GM12878 (cell line): ENCODE data around the gene GGA2. TPM values are rescaled to one million over a fixed set of nuclear protein-coding genes. Genes with fewer than 3 reads are reported as not detected.

ENCODE experiments used
- ATAC-seq: fragments of 200-7000 bp; cut with Tn5 transposase; 3 replicates; pipeline ENCODE4 v1.9.1; 2020; ENCODE audit warnings: mild to moderate bottlenecking, moderate library complexity
- BruUV-seq: library from RNA; stranded (reverse); fragments of 400-500 nt; replicated peaks from 2 replicates; lab custom pipeline; 2021; lab: Mats Ljungman, UMichigan
- CTCF ChIA-PET: fragments of 300-600 bp; sonication (Branson Sonifier 250); formaldehyde crosslinking; extraction: SDS; loops from one replicate; lab custom pipeline; 2021; ENCODE audit warnings: inconsistent platforms; lab: Yijun Ruan, JAX
- POLR2A ChIA-PET: fragments of 350-600 bp; formaldehyde crosslinking; extraction: SDS; loops from one replicate; lab custom pipeline; 2021; ENCODE audit warnings: inconsistent platforms; lab: Charles Lee
- RAD21 ChIA-PET: fragments of 300-600 bp; sonication (Branson Sonifier 250); formaldehyde crosslinking; loops from one replicate; lab custom pipeline; 2023; ENCODE audit warnings: antibody characterized with exemption; ENCODE audit not compliant: unreplicated experiment; lab: Charles Lee
- SMC1A ChIA-PET: fragments of 300-600 bp; sonication (Branson Sonifier 250); formaldehyde crosslinking; loops from one replicate; lab custom pipeline; 2023; ENCODE audit not compliant: unreplicated experiment, uncharacterized antibody; lab: Charles Lee
- DNase-seq: peaks from one replicate; pipeline ENCODE4 v3.0.0-alpha.2; 2011; ENCODE audit warnings: low read depth, low spot score
- FAIRE-seq: peaks from 3 replicates; lab custom pipeline; 2011; peaks lifted over from hg19 to GRCh38; lab: Jason Lieb, UNC
- H2AFZ ChIP-seq: 2 replicates; pipeline ENCODE4 v1.6.0; 2011; ENCODE audit warnings: low read depth, low read length, control low read depth; ENCODE audit not compliant: control insufficient read depth
- H3K27ac ChIP-seq: 2 replicates; pipeline ENCODE4 v1.5.1; 2011; ENCODE audit warnings: control low read depth; ENCODE audit not compliant: control insufficient read depth, insufficient read depth
- H3K27me3 ChIP-seq, 2 experiments: replicated peaks in 1 of 2; 2 replicates each; pipeline versions ENCODE4 v1.6.0 to v1.6.1; 2011; ENCODE audit warnings: low read length in 1 of 2; ENCODE audit not compliant: control insufficient read depth in 2 of 2, insufficient read depth in 2 of 2
- H3K36me3 ChIP-seq, 2 experiments: 2 replicates each; pipeline ENCODE4 v1.5.1; 2011; ENCODE audit warnings: low read length in 1 of 2; ENCODE audit not compliant: control insufficient read depth in 2 of 2, insufficient read depth in 2 of 2
- H3K4me1 ChIP-seq: 2 replicates; pipeline ENCODE4 v1.6.1; 2011; ENCODE audit warnings: mild to moderate bottlenecking, low read length, moderate library complexity, mixed read lengths; ENCODE audit not compliant: control insufficient read depth, insufficient read depth
- H3K4me2 ChIP-seq: 2 replicates; pipeline ENCODE4 v1.6.0; 2011; ENCODE audit warnings: control low read depth; ENCODE audit not compliant: control insufficient read depth, insufficient read depth
- H3K4me3 ChIP-seq: fragments of 200-600 bp; sonication (generic); 2 replicates; pipeline ENCODE4 v1.5.1; 2016
- H3K79me2 ChIP-seq: 2 replicates; pipeline ENCODE4 v1.6.0; 2011; ENCODE audit warnings: low read length; ENCODE audit not compliant: control insufficient read depth, insufficient read depth
- H3K9ac ChIP-seq: 2 replicates; pipeline ENCODE4 v1.8.0; 2011; ENCODE audit warnings: low read length, control low read depth, mixed read lengths; ENCODE audit not compliant: control insufficient read depth, insufficient read depth
- H3K9me3 ChIP-seq: replicated peaks from 3 replicates; pipeline ENCODE4 v1.5.1; 2011; ENCODE audit warnings: mild to moderate bottlenecking, low read length; ENCODE audit not compliant: control insufficient read depth, insufficient read depth
- H4K20me1 ChIP-seq: 2 replicates; pipeline ENCODE4 v1.6.0; 2011; ENCODE audit not compliant: control insufficient read depth, insufficient read depth
- CBX5 ChIP-seq: sonication (generic); IDR thresholded peaks from 2 replicates; pipeline ENCODE4 v1.6.1; 2016; ENCODE audit warnings: low read depth, moderate library complexity, mild to moderate bottlenecking, inconsistent platforms
- EGR1 ChIP-seq, 2 experiments: IDR thresholded peaks; 1 replicate in 1 of 2; 2 replicates in 1 of 2; pipeline ENCODE4 v1.6.1; 2011 to 2012; ENCODE audit warnings: low read depth in 2 of 2, low read length in 2 of 2, borderline replicate concordance in 1 of 2, mild to moderate bottlenecking in 1 of 2, moderate library complexity in 1 of 2
- FOS ChIP-seq: IDR thresholded peaks from 3 replicates; pipeline ENCODE4 v1.6.1; 2011; ENCODE audit warnings: borderline replicate concordance; ENCODE audit not compliant: insufficient read length; ENCODE audit errors: extremely low read depth
- IKZF1 ChIP-seq: fragments of 450-650 bp; conservative IDR thresholded peaks from 2 replicates; pipeline ENCODE4 v1.6.1; 2017; ENCODE audit warnings: antibody characterized with exemption, mild to moderate bottlenecking
- KDM1A ChIP-seq: fragments of 200-600 bp; sonication (generic); IDR thresholded peaks from 2 replicates; pipeline ENCODE4 v1.6.1; 2016; ENCODE audit warnings: borderline replicate concordance
- NFXL1 ChIP-seq: fragments of 450-650 bp; IDR thresholded peaks from 2 replicates; pipeline ENCODE4 v1.6.1; 2017; ENCODE audit warnings: antibody characterized with exemption, mild to moderate bottlenecking, borderline replicate concordance
- NFYA ChIP-seq: IDR thresholded peaks from 2 replicates; pipeline ENCODE4 v1.6.1; 2011; ENCODE audit warnings: low read depth, mild to moderate bottlenecking, low read length, improper control_type of control experiment, borderline replicate concordance
- PAX8 ChIP-seq: fragments of 450-650 bp; IDR thresholded peaks from 2 replicates; pipeline ENCODE4 v1.6.1; 2017; ENCODE audit warnings: mild to moderate bottlenecking, moderate library complexity
- SIX5 ChIP-seq: IDR thresholded peaks from 2 replicates; pipeline ENCODE4 v1.6.1; 2011; ENCODE audit warnings: mild to moderate bottlenecking, low read depth, low read length, moderate library complexity; ENCODE audit not compliant: severe bottlenecking
- whole genome bisulfite sequencing: methylation state at CpG from one replicate; pipeline ENCODE4 v1.1.6; 2016; ENCODE audit warnings: low lambda C conversion rate; ENCODE audit not compliant: insufficient replicate concordance, insufficient coverage; ENCODE audit errors: missing lambda C conversion rate; 5-methylcytosine and 5-hydroxymethylcytosine counted together
- in situ Hi-C: fragments of 300-500 bp; cut with MboI; formaldehyde crosslinking; loops from 9 replicates; pipeline ENCODE4 v1.14.3; 2018; ENCODE audit warnings: mixed read lengths
- intact Hi-C: fragments of 100-400 bp; cut with micrococcal nuclease; formaldehyde crosslinking; loops from one replicate; pipeline ENCODE4 v1.14.2; 2022; ENCODE audit not compliant: unreplicated experiment
- polyA plus RNA-seq, 11 experiments: library from polyadenylated mRNA; depleted of rRNA in 4 of 11; unstranded in 6 of 11; stranded (reverse) in 5 of 11; fragments of >200 nt; fragmentation: Nextera tagmentation in 4 of 11; fragmentation: Illumina TruSeq in 1 of 11; extraction: Ambion mirVana in 4 of 11; extraction: Trizol in 1 of 11; gene quantifications; 1 replicate in 1 of 11; 2 replicates in 10 of 11; pipeline versions ENCODE4 v1.2.1 to v1.2.3, GENCODE V29; 2011 to 2016; ENCODE audit warnings: inconsistent platforms in 2 of 11, missing spikeins in 2 of 11, low read depth in 1 of 11
- total RNA-seq, 4 experiments: library from RNA; depleted of rRNA in 3 of 4; stranded (reverse); fragments of >200 nt in 3 of 4; fragmentation: Illumina TruSeq in 1 of 4; extraction: Trizol in 1 of 4; gene quantifications; 2 replicates each; pipeline versions ENCODE4 v1.2.1 to v1.2.3, GENCODE V29; 2013 to 2021
- TF ChIP-seq, protein P1 (sequence below): fragments of 450-650 bp; IDR thresholded peaks from 2 replicates; pipeline ENCODE4 v1.6.1; 2016; ENCODE audit warnings: mild to moderate bottlenecking
- TF ChIP-seq, protein P2 (sequence below): fragments of 450-650 bp; formaldehyde crosslinking; IDR thresholded peaks from 2 replicates; pipeline ENCODE4 v1.5.0; 2022; ENCODE audit warnings: mild to moderate bottlenecking, missing genetic modification characterization
- TF ChIP-seq, protein P3 (sequence below): fragments of 150-350 bp; IDR thresholded peaks from 2 replicates; pipeline ENCODE4 v1.6.1; 2014; ENCODE audit warnings: mild to moderate bottlenecking, low read depth, low read length
- TF ChIP-seq, protein P4 (sequence below): fragments of 450-650 bp; IDR thresholded peaks from 2 replicates; pipeline ENCODE4 v1.6.1; 2017; ENCODE audit warnings: mild to moderate bottlenecking, moderate library complexity

Gene GGA2
- total and polyA plus RNA-seq, 10 of the 15 experiments (the other 5 are each of a cell fraction or from before 2014, with no cell fraction given), result 14.1 to 153 (median 86.6) TPM

DNA sequence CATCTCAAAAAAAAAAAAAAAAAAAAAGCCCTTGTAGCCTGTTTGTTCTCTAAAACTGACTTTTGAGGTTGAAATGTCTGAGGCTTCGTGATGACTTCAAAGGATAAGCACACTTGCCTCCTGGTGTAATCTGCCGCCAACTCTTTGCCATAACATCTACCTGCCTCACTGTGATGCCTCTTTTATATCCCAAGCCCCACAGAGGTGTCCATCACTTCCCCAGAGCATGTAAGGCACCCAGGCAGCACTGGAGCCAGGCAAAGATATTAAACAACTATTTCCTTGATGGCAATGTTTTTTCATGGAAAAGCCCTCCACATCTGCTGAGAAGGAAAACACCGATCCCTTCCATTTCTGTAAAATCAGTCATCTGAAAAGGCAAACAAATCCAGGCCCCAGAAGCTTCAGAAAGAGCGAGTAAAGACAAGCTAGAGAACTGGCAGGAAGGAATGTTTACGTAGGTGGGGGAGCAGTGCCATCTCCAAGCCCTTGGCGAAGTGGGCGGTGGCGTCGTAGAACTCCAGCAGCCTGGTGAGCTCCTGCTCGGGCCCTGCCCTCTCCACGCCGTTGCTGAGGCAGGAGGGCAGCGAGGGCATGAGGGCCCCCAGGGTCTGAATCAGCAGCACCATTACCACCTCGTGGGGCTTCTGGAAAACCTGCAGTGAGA lies 85.9 kb downstream of the GGA2 start:
- Histone ChIP-seq H2AFZ (no peak overlapping the region), H3K36me3 (peaks cover 0 to 4% of the 10 kb centered on the region in 2 experiments; a peak in 3 of 4 replicates), H3K9me3 (no peaks in the 10 kb centered on the region), H3K4me3 (no peak overlapping the region), H3K4me1 (no peaks in the 10 kb centered on the region), H3K79me2 (no peaks in the 10 kb centered on the region), H4K20me1 (no peaks in the 10 kb centered on the region), H3K4me2 (no peak overlapping the region), H3K27ac (no peak overlapping the region), H3K9ac (no peak overlapping the region), H3K27me3 (no peaks in the 10 kb centered on the region)
- TF ChIP-seq SIX5, result no peak
- TF ChIP-seq, protein P1, sequence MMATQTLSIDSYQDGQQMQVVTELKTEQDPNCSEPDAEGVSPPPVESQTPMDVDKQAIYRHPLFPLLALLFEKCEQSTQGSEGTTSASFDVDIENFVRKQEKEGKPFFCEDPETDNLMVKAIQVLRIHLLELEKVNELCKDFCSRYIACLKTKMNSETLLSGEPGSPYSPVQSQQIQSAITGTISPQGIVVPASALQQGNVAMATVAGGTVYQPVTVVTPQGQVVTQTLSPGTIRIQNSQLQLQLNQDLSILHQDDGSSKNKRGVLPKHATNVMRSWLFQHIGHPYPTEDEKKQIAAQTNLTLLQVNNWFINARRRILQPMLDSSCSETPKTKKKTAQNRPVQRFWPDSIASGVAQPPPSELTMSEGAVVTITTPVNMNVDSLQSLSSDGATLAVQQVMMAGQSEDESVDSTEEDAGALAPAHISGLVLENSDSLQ, result no peak
- no peak for TF ChIP-seq CBX5
- no peak for TF ChIP-seq NFYA
- no peak for TF ChIP-seq EGR1 (IDR thresholded peaks at IDR 0.05; ENCODE audit: borderline replicate concordance in 1 of 2, low read depth in 2 of 2, low read length in 2 of 2)
- TF ChIP-seq FOS, result no peak
- no peak for TF ChIP-seq PAX8
- TF ChIP-seq, protein P2, sequence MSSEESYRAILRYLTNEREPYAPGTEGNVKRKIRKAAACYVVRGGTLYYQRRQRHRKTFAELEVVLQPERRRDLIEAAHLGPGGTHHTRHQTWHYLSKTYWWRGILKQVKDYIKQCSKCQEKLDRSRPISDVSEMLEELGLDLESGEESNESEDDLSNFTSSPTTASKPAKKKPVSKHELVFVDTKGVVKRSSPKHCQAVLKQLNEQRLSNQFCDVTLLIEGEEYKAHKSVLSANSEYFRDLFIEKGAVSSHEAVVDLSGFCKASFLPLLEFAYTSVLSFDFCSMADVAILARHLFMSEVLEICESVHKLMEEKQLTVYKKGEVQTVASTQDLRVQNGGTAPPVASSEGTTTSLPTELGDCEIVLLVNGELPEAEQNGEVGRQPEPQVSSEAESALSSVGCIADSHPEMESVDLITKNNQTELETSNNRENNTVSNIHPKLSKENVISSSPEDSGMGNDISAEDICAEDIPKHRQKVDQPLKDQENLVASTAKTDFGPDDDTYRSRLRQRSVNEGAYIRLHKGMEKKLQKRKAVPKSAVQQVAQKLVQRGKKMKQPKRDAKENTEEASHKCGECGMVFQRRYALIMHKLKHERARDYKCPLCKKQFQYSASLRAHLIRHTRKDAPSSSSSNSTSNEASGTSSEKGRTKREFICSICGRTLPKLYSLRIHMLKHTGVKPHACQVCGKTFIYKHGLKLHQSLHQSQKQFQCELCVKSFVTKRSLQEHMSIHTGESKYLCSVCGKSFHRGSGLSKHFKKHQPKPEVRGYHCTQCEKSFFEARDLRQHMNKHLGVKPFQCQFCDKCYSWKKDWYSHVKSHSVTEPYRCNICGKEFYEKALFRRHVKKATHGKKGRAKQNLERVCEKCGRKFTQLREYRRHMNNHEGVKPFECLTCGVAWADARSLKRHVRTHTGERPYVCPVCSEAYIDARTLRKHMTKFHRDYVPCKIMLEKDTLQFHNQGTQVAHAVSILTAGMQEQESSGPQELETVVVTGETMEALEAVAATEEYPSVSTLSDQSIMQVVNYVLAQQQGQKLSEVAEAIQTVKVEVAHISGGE (CRISPR knock-in tag), result no peak
- TF ChIP-seq IKZF1, result no peak
- no peak for TF ChIP-seq KDM1A
- TF ChIP-seq, protein P3, sequence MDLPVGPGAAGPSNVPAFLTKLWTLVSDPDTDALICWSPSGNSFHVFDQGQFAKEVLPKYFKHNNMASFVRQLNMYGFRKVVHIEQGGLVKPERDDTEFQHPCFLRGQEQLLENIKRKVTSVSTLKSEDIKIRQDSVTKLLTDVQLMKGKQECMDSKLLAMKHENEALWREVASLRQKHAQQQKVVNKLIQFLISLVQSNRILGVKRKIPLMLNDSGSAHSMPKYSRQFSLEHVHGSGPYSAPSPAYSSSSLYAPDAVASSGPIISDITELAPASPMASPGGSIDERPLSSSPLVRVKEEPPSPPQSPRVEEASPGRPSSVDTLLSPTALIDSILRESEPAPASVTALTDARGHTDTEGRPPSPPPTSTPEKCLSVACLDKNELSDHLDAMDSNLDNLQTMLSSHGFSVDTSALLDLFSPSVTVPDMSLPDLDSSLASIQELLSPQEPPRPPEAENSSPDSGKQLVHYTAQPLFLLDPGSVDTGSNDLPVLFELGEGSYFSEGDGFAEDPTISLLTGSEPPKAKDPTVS, result no peak
- no peak for TF ChIP-seq NFXL1
- TF ChIP-seq, protein P4, sequence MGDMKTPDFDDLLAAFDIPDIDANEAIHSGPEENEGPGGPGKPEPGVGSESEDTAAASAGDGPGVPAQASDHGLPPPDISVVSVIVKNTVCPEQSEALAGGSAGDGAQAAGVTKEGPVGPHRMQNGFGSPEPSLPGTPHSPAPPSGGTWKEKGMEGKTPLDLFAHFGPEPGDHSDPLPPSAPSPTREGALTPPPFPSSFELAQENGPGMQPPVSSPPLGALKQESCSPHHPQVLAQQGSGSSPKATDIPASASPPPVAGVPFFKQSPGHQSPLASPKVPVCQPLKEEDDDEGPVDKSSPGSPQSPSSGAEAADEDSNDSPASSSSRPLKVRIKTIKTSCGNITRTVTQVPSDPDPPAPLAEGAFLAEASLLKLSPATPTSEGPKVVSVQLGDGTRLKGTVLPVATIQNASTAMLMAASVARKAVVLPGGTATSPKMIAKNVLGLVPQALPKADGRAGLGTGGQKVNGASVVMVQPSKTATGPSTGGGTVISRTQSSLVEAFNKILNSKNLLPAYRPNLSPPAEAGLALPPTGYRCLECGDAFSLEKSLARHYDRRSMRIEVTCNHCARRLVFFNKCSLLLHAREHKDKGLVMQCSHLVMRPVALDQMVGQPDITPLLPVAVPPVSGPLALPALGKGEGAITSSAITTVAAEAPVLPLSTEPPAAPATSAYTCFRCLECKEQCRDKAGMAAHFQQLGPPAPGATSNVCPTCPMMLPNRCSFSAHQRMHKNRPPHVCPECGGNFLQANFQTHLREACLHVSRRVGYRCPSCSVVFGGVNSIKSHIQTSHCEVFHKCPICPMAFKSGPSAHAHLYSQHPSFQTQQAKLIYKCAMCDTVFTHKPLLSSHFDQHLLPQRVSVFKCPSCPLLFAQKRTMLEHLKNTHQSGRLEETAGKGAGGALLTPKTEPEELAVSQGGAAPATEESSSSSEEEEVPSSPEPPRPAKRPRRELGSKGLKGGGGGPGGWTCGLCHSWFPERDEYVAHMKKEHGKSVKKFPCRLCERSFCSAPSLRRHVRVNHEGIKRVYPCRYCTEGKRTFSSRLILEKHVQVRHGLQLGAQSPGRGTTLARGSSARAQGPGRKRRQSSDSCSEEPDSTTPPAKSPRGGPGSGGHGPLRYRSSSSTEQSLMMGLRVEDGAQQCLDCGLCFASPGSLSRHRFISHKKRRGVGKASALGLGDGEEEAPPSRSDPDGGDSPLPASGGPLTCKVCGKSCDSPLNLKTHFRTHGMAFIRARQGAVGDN, result no peak
- ChIA-PET POLR2A (interaction anchor here (0.7 kb wide), 2 partner anchors 90 to 289 kb away, joined by 3 to 11 read pairs; no protein-coding TSS in a partner anchor), CTCF (interaction anchor here (0.8 to 1.6 kb wide), 2 partner anchors 9 to 11 kb away, joined by 3 to 8 read pairs; no protein-coding TSS in a partner anchor), RAD21 (no interaction called here), SMC1A (interaction anchor here (0.6 to 4.7 kb wide), 3 partner anchors 9 to 84 kb away, joined by 3 to 31 read pairs (median 8); no protein-coding TSS in a partner anchor)
- DNase-seq, result no peak
- ATAC-seq, result no peak
- in situ Hi-C loops, result no loop called here
- FAIRE-seq, result no peak
- no TSS peak for BruUV-seq
- intact Hi-C loops, result no loop called here
- WGBS, result 79% methylated on average over 14 of the region's 14 CpGs
